MV-4-11 (cell line): Measurements from ENCODE around the gene GNAQ.

Experiments
- DNase-seq: peaks from one replicate; lab custom pipeline; 2025; lab: John Stamatoyannopoulos, UW

GNAQ gene

GRCh38 chr9:78003730-78004129 is 27.9 kb downstream of the GNAQ start:
- no peak for DNase-seq

GRCh38 chr9:78001946-78002731 is 29.5 kb downstream of the GNAQ start:
- peak; percentile 13 for DNase-seq

GRCh38 chr9:78000221-78000620 is 31.4 kb downstream of the GNAQ start:
- no peak for DNase-seq

- DNase-seq, result no peak
Observed at GRCh38 chr9:77999231-77999631, 32.4 kb downstream of the GNAQ start.

GRCh38 chr9:77997611-77998284 is 33.9 kb downstream of the GNAQ start:
- DNase-seq, result no peak

GRCh38 chr9:77996696-77997095 is 34.9 kb downstream of the GNAQ start:
- no peak for DNase-seq

GRCh38 chr9:77991191-77991590 is 40.4 kb downstream of the GNAQ start:
- no peak for DNase-seq

GRCh38 chr9:77989909-77990308 is 41.7 kb downstream of the GNAQ start:
- DNase-seq, result no peak

GRCh38 chr9:77989458-77989857 is 42.2 kb downstream of the GNAQ start:
- DNase-seq, result no peak

GRCh38 chr9:77988630-77989029 is 43.0 kb downstream of the GNAQ start:
- peak; percentile 24 for DNase-seq

GRCh38 chr9:77987880-77988525 is 43.6 kb downstream of the GNAQ start:
- no peak for DNase-seq

GRCh38 chr9:77987081-77987656 is 44.4 kb downstream of the GNAQ start:
- no peak for DNase-seq

- DNase-seq, result no peak
Observed at GRCh38 chr9:77985996-77986395, 45.6 kb downstream of the GNAQ start.

GRCh38 chr9:77983320-77983662 is 48.3 kb downstream of the GNAQ start:
- DNase-seq, result peak; percentile 20

- DNase-seq, result no peak
Observed at GRCh38 chr9:77982581-77983319, 48.9 kb downstream of the GNAQ start.

- DNase-seq, result no peak
Observed at GRCh38 chr9:77981907-77982306, 49.7 kb downstream of the GNAQ start.

- DNase-seq, result peak; percentile 53
Observed at GRCh38 chr9:77981332-77981731, 50.3 kb downstream of the GNAQ start.

- DNase-seq, result no peak
Observed at GRCh38 chr9:77980622-77981021, 51.0 kb downstream of the GNAQ start.

- DNase-seq, result peak; percentile 70
Observed at GRCh38 chr9:77978086-77978781, 53.4 kb downstream of the GNAQ start.

- peak; percentile 89 for DNase-seq
Observed at GRCh38 chr9:77977210-77977611, 54.4 kb downstream of the GNAQ start.

- DNase-seq, result no peak
Observed at GRCh38 chr9:77975806-77976205, 55.8 kb downstream of the GNAQ start.
